Measurements from ENCODE around the gene ZNRF2.
"Not testable (repeated sequence)": the region's sequence is repeated elsewhere in the genome, so short reads cannot be mapped to it uniquely, and the experiment has no call there.

- TF ChIP-seq, protein P1, sequence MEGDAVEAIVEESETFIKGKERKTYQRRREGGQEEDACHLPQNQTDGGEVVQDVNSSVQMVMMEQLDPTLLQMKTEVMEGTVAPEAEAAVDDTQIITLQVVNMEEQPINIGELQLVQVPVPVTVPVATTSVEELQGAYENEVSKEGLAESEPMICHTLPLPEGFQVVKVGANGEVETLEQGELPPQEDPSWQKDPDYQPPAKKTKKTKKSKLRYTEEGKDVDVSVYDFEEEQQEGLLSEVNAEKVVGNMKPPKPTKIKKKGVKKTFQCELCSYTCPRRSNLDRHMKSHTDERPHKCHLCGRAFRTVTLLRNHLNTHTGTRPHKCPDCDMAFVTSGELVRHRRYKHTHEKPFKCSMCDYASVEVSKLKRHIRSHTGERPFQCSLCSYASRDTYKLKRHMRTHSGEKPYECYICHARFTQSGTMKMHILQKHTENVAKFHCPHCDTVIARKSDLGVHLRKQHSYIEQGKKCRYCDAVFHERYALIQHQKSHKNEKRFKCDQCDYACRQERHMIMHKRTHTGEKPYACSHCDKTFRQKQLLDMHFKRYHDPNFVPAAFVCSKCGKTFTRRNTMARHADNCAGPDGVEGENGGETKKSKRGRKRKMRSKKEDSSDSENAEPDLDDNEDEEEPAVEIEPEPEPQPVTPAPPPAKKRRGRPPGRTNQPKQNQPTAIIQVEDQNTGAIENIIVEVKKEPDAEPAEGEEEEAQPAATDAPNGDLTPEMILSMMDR (IDR thresholded peaks at IDR 0.05), result not testable (repeated sequence)
- TF ChIP-seq POLR2A, EP300 (IDR thresholded peaks at IDR 0.05): not testable (repeated sequence)
These were observed 13.1 kb downstream of the ZNRF2 start for GRCh38 chr7:30297499-30297898.

Measured in tibial nerve (tissue), 4 donors.